Transverse colon (tissue), 3 donors: ENCODE measurements around the gene TBCD.

Experiments
- CTCF ChIP-seq, 5 experiments: fragments of 200-600 bp in 3 of 5; fragments of 450-650 bp in 2 of 5; sonication (generic) in 3 of 5; IDR thresholded peaks; 1 replicate in 2 of 5; 2 replicates in 3 of 5; pipeline ENCODE4 v1.5.1; 2016 to 2017; ENCODE audit warnings: antibody characterized with exemption in 5 of 5, inconsistent platforms in 3 of 5, mild to moderate bottlenecking in 2 of 5, moderate library complexity in 1 of 5
- EP300 ChIP-seq: sonication (generic); formaldehyde crosslinking; IDR thresholded peaks from one replicate; pipeline ENCODE4 v1.6.1; 2017; ENCODE audit warnings: antibody characterized with exemption, low read depth

GRCh38 chr17:82949984-82950383 is 198.1 kb downstream of the TBCD start:
- TF ChIP-seq EP300 (no peak), CTCF (IDR thresholded peaks at IDR 0.05) (no peak)
